HFFc6 (cell line): ENCODE measurements around the gene MRLN. TPM values are rescaled to one million over a fixed set of nuclear protein-coding genes. Genes with fewer than 3 reads are reported as not detected.
"Not testable (repeated sequence)": the region's sequence is repeated elsewhere in the genome, so short reads cannot be mapped to it uniquely, and the experiment has no call there.

Experiments
- DNase-seq: peaks from one replicate; pipeline ENCODE4 v3.0.0-alpha.2; 2018
- H3K27ac Mint-ChIP-seq: 2 replicates; pipeline ENCODE4 v1.8.0; 2020; ENCODE audit warnings: mild to moderate bottlenecking, mixed read lengths
- H3K27me3 Mint-ChIP-seq: 2 replicates; pipeline ENCODE4 v1.8.0; 2021; ENCODE audit warnings: mild to moderate bottlenecking, moderate library complexity, mixed read lengths; ENCODE audit not compliant: insufficient read depth
- H3K36me3 Mint-ChIP-seq: 2 replicates; pipeline ENCODE4 v1.8.0; 2021; ENCODE audit warnings: low read depth, mixed read lengths
- H3K4me1 Mint-ChIP-seq: 2 replicates; pipeline ENCODE4 v1.8.0; 2020; ENCODE audit warnings: low read depth, mixed read lengths
- H3K4me3 Mint-ChIP-seq: 2 replicates; pipeline ENCODE4 v1.8.0; 2020; ENCODE audit warnings: mild to moderate bottlenecking, moderate library complexity, mixed read lengths
- H3K9me3 Mint-ChIP-seq: 2 replicates; pipeline ENCODE4 v1.8.0; 2020; ENCODE audit warnings: mild to moderate bottlenecking, mixed read lengths
- CTCF ChIP-seq: fragments of 200-600 bp; sonication (generic); IDR thresholded peaks from 2 replicates; pipeline ENCODE4 v1.5.0; 2021; ENCODE audit warnings: antibody characterized with exemption, mild to moderate bottlenecking
- total RNA-seq, 6 experiments: library from RNA; stranded (reverse); fragmentation: NEBNext Ultra II Directional; extraction: Animal tissue kit (Norgen Biotek cat#: 25700); gene quantifications; 2 replicates in 1 of 6; 3 replicates in 5 of 6; pipeline ENCODE4 v1.2.3, GENCODE V29; 2021

MRLN gene
- total RNA-seq, 6 experiments from 2014 or later = not detected

GRCh38 chr10:59787032-59787431, 33.8 kb upstream of the MRLN start:
- not testable (repeated sequence) for H3K36me3 Mint-ChIP-seq, H3K27me3 Mint-ChIP-seq, H3K4me1 Mint-ChIP-seq, H3K4me3 Mint-ChIP-seq, H3K27ac Mint-ChIP-seq, DNase-seq, H3K9me3 Mint-ChIP-seq

- DNase-seq, H3K4me3 Mint-ChIP-seq, H3K36me3 Mint-ChIP-seq, H3K27me3 Mint-ChIP-seq, H3K9me3 Mint-ChIP-seq, H3K27ac Mint-ChIP-seq, H3K4me1 Mint-ChIP-seq: not testable (repeated sequence)
Measured at GRCh38 chr10:59785476-59785875, 32.2 kb upstream of the MRLN start.

- H3K9me3 Mint-ChIP-seq = peaks cover 5% of the 10 kb centered on the region; the same call in 1 of the 2 replicates
- no peaks in the 10 kb centered on the region for H3K4me1 Mint-ChIP-seq
- TF ChIP-seq CTCF = no peak
- H3K27me3 Mint-ChIP-seq = peaks cover 3% of the 10 kb centered on the region
- H3K4me3 Mint-ChIP-seq = no peak overlapping the region
- no peaks in the 10 kb centered on the region for H3K36me3 Mint-ChIP-seq
- no peak overlapping the region for H3K27ac Mint-ChIP-seq
- DNase-seq = no peak
Measured at GRCh38 chr10:59781511-59781910, 28.3 kb upstream of the MRLN start.

GRCh38 chr10:59779756-59780533, 26.7 kb upstream of the MRLN start:
- TF ChIP-seq CTCF = no peak
- Mint-ChIP-seq H3K27ac (no peak overlapping the region), H3K9me3 (peaks cover 7% of the 10 kb centered on the region; the same call in 1 of the 2 replicates), H3K4me3 (no peak overlapping the region), H3K36me3 (no peaks in the 10 kb centered on the region), H3K27me3 (peaks cover 5% of the 10 kb centered on the region), H3K4me1 (no peaks in the 10 kb centered on the region)
- DNase-seq = no peak

- Mint-ChIP-seq H3K9me3 (peaks cover 7% of the 10 kb centered on the region; the same call in 1 of the 2 replicates), H3K27ac (no peak overlapping the region), H3K36me3 (no peaks in the 10 kb centered on the region), H3K4me3 (no peak overlapping the region), H3K4me1 (no peaks in the 10 kb centered on the region), H3K27me3 (peaks cover 6% of the 10 kb centered on the region)
- no peak for DNase-seq
- TF ChIP-seq CTCF = no peak
Measured at GRCh38 chr10:59774451-59774850, 21.2 kb upstream of the MRLN start.

GRCh38 chr10:59773088-59773487, 19.8 kb upstream of the MRLN start:
- no peak for TF ChIP-seq CTCF
- DNase-seq = no peak
- Mint-ChIP-seq H3K36me3 (no peaks in the 10 kb centered on the region), H3K9me3 (peaks cover 7% of the 10 kb centered on the region; the same call in 1 of the 2 replicates), H3K27me3 (peaks cover 6% of the 10 kb centered on the region), H3K4me1 (no peaks in the 10 kb centered on the region), H3K27ac (no peak overlapping the region), H3K4me3 (no peak overlapping the region)
